PC-9 (cell line): ENCODE measurements around the gene TLDC2. TPM values are rescaled to one million over a fixed set of nuclear protein-coding genes. Genes with fewer than 3 reads are reported as not detected.
A peak's percentile ranks its signal among the peaks of the same experiment; 100 is the strongest.

ENCODE experiments used
- BruUV-seq: library from RNA; stranded (reverse); fragments of 400-500 nt; replicated peaks from 2 replicates; lab custom pipeline; 2021; lab: Mats Ljungman, UMichigan
- CTCF ChIA-PET: fragments of 300-600 bp; sonication (Branson Sonifier 250); formaldehyde crosslinking; loops from one replicate; lab custom pipeline; 2022; ENCODE audit warnings: antibody characterized with exemption; lab: Charles Lee
- POLR2A ChIA-PET: fragments of 300-600 bp; sonication (Branson Sonifier 250); formaldehyde crosslinking; loops from one replicate; lab custom pipeline; 2022; ENCODE audit warnings: antibody characterized with exemption; ENCODE audit not compliant: unreplicated experiment; lab: Charles Lee
- DNase-seq, 2 experiments: peaks; one replicate each; pipeline versions ENCODE4 v3.0.0 to v3.0.0-alpha.2; 2015 to 2022; ENCODE audit warnings: mixed read lengths in 1 of 2
- H2AFZ ChIP-seq: fragments of 200-600 bp; sonication (generic); 2 replicates; pipeline ENCODE4 v1.8.1; 2017; ENCODE audit warnings: antibody characterized with exemption
- H3F3A ChIP-seq: fragments of 200-600 bp; sonication (generic); 2 replicates; pipeline ENCODE4 v1.8.1; 2017; ENCODE audit warnings: antibody characterized with exemption, mild to moderate bottlenecking, low read depth; ENCODE audit not compliant: insufficient read depth
- H3K27ac ChIP-seq: fragments of 200-600 bp; sonication (generic); 2 replicates; pipeline ENCODE4 v1.6.1; 2016; ENCODE audit warnings: mixed run types
- H3K27me3 ChIP-seq: fragments of 200-600 bp; sonication (generic); 2 replicates; pipeline ENCODE4 v1.6.1; 2016; ENCODE audit warnings: low read depth, mixed run types; ENCODE audit not compliant: insufficient read depth
- H3K36me3 ChIP-seq: fragments of 200-600 bp; sonication (generic); 2 replicates; pipeline ENCODE4 v1.6.1; 2016; ENCODE audit warnings: low read depth, mixed run types
- H3K4me1 ChIP-seq: fragments of 200-600 bp; sonication (generic); replicated peaks from 2 replicates; pipeline ENCODE4 v1.6.1; 2016; ENCODE audit warnings: mixed run types; ENCODE audit not compliant: insufficient read depth
- H3K4me2 ChIP-seq: fragments of 200-600 bp; sonication (generic); 2 replicates; pipeline ENCODE4 v1.6.1; 2017; ENCODE audit warnings: mixed run types
- H3K4me3 ChIP-seq: fragments of 200-600 bp; sonication (generic); 2 replicates; pipeline ENCODE4 v1.6.1; 2016; ENCODE audit warnings: mixed run types
- H3K79me2 ChIP-seq: fragments of 200-600 bp; sonication (generic); 2 replicates; pipeline ENCODE4 v1.6.1; 2017; ENCODE audit warnings: low read depth, mixed run types
- H3K9me2 ChIP-seq: fragments of 200-600 bp; sonication (generic); 2 replicates; pipeline ENCODE4 v1.8.1; 2017; ENCODE audit warnings: mild to moderate bottlenecking; ENCODE audit not compliant: insufficient read depth
- H3K9me3 ChIP-seq: fragments of 200-600 bp; sonication (generic); 2 replicates; pipeline ENCODE4 v1.8.1; 2016; ENCODE audit warnings: low read depth; ENCODE audit not compliant: insufficient read depth
- H4K20me1 ChIP-seq: fragments of 200-600 bp; sonication (generic); 2 replicates; pipeline ENCODE4 v1.8.1; 2017; ENCODE audit not compliant: insufficient read depth
- EZH2 ChIP-seq: fragments of 200-600 bp; sonication (generic); IDR thresholded peaks from 2 replicates; pipeline ENCODE4 v1.8.0; 2017; ENCODE audit warnings: antibody characterized with exemption, low read depth
- intact Hi-C: fragments of 100-400 bp; cut with micrococcal nuclease; formaldehyde crosslinking; loops from one replicate; pipeline ENCODE4 v1.10.0; 2022; ENCODE audit not compliant: unreplicated experiment
- total RNA-seq: library from RNA; stranded (reverse); gene quantifications from 2 replicates; pipeline ENCODE4 v1.2.3, GENCODE V29; 2021
- TF ChIP-seq, protein P1 (sequence below): fragments of 200-600 bp; sonication (generic); conservative IDR thresholded peaks from 2 replicates; pipeline ENCODE4 v1.6.1; 2017; ENCODE audit warnings: mixed run types, antibody characterized with exemption, mild to moderate bottlenecking, moderate library complexity

Gene TLDC2
- total RNA-seq, 1 experiment from 2014 or later, result not detected

- no peaks in the 10 kb centered on the region; the same call in 1 of the 2 replicates for H4K20me1 ChIP-seq
- ChIA-PET POLR2A (interaction anchor here (0.6 to 0.8 kb wide), 4 partner anchors 27 to 710 kb away, joined by 3 to 4 read pairs (median 3); no protein-coding TSS in a partner anchor), CTCF (interaction anchor here (0.6 to 1.5 kb wide), 11 partner anchors 27 to 398 kb away, joined by 3 to 6 read pairs (median 3); no protein-coding TSS in a partner anchor)
- H3K9me3 ChIP-seq, result no peaks in the 10 kb centered on the region
- BruUV-seq, result no TSS peak
- no peak overlapping the region for H2AFZ ChIP-seq
- DNase-seq, result no peak
- H3K27me3 ChIP-seq, result no peaks in the 10 kb centered on the region
- H3K4me1 ChIP-seq, result 0 out of 2 replicates have a peak, but pooled peaks cover 12% of the 10 kb centered on the region
- peaks cover 13% of the 10 kb centered on the region; the same call in 1 of the 2 replicates for H3F3A ChIP-seq
- H3K4me3 ChIP-seq, result peak overlapping the region; percentile 54; the same call in 1 of the 2 replicates
- H3K36me3 ChIP-seq, result no peaks in the 10 kb centered on the region
- H3K79me2 ChIP-seq, result no peaks in the 10 kb centered on the region
- intact Hi-C loops, result loop anchor here (1.0 kb wide), 3 partner anchors 55 to 90 kb away; partner anchors contain the start of gene DSN1
- H3K27ac ChIP-seq, result no peak overlapping the region
- peak overlapping the region; percentile 66; the same call in 1 of the 2 replicates for H3K4me2 ChIP-seq
- no peak for TF ChIP-seq EZH2
- TF ChIP-seq, protein P1, sequence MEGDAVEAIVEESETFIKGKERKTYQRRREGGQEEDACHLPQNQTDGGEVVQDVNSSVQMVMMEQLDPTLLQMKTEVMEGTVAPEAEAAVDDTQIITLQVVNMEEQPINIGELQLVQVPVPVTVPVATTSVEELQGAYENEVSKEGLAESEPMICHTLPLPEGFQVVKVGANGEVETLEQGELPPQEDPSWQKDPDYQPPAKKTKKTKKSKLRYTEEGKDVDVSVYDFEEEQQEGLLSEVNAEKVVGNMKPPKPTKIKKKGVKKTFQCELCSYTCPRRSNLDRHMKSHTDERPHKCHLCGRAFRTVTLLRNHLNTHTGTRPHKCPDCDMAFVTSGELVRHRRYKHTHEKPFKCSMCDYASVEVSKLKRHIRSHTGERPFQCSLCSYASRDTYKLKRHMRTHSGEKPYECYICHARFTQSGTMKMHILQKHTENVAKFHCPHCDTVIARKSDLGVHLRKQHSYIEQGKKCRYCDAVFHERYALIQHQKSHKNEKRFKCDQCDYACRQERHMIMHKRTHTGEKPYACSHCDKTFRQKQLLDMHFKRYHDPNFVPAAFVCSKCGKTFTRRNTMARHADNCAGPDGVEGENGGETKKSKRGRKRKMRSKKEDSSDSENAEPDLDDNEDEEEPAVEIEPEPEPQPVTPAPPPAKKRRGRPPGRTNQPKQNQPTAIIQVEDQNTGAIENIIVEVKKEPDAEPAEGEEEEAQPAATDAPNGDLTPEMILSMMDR, result no peak
- no peaks in the 10 kb centered on the region for H3K9me2 ChIP-seq
These were observed 12.9 kb upstream of the TLDC2 start for GRCh38 chr20:36862857-36863668.

GRCh38 chr20:36865076-36865860 lies 10.7 kb upstream of the TLDC2 start:
- no peaks in the 10 kb centered on the region for H3K9me2 ChIP-seq
- no peaks in the 10 kb centered on the region for H3K27me3 ChIP-seq
- intact Hi-C loops, result no loop called here
- TF ChIP-seq EZH2, result no peak
- TF ChIP-seq, protein P1, result no peak
- POLR2A ChIA-PET, result no interaction called here
- H3K36me3 ChIP-seq, result no peaks in the 10 kb centered on the region
- peaks cover 7% of the 10 kb centered on the region; the same call in 1 of the 2 replicates for H3F3A ChIP-seq
- peak overlapping the region; percentile 82; the same call in 1 of the 2 replicates for H3K4me2 ChIP-seq
- no peak for DNase-seq
- 0 out of 2 replicates have a peak, but pooled peaks cover 12% of the 10 kb centered on the region for H3K4me1 ChIP-seq
- H3K9me3 ChIP-seq, result no peaks in the 10 kb centered on the region
- no peak overlapping the region for H3K4me3 ChIP-seq
- no peak overlapping the region for H3K27ac ChIP-seq
- no peak overlapping the region for H2AFZ ChIP-seq
- CTCF ChIA-PET, result interaction anchor here (0.5 to 0.7 kb wide), 4 partner anchors 17 to 1118 kb away, joined by 3 to 7 read pairs (median 4); no protein-coding TSS in a partner anchor
- no TSS peak for BruUV-seq
- no peaks in the 10 kb centered on the region for H3K79me2 ChIP-seq
- no peaks in the 10 kb centered on the region; the same call in 1 of the 2 replicates for H4K20me1 ChIP-seq

DNA sequence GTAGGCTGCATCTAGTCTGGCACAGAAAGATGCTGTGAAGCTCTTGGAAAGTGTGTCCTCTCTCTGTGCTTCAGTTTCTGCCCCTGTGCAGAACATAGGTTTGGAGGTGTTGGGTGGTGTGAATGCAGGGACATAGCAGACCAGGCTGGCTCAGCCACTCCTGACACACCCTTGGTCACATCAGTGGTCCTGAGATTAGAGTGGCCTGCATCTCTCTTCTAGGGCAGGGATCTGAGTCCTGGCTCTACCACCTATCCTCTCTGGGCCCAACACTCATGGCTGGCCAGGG lies 10.1 kb upstream of the TLDC2 start:
- 0 out of 2 replicates have a peak, but pooled peaks cover 12% of the 10 kb centered on the region for H3K4me1 ChIP-seq
- POLR2A ChIA-PET, result no interaction called here
- H3K4me2 ChIP-seq, result no peak overlapping the region
- H3K9me3 ChIP-seq, result no peaks in the 10 kb centered on the region
- H3F3A ChIP-seq, result peaks cover 7% of the 10 kb centered on the region; the same call in 1 of the 2 replicates
- H3K36me3 ChIP-seq, result no peaks in the 10 kb centered on the region
- no peak overlapping the region for H2AFZ ChIP-seq
- intact Hi-C loops, result no loop called here
- CTCF ChIA-PET, result interaction anchor here (0.6 to 0.7 kb wide), 2 partner anchors 16 to 1118 kb away, joined by 3 to 7 read pairs; no protein-coding TSS in a partner anchor
- no peak for DNase-seq
- H4K20me1 ChIP-seq, result no peaks in the 10 kb centered on the region; the same call in 1 of the 2 replicates
- no peak for TF ChIP-seq EZH2
- TF ChIP-seq, protein P1, result no peak
- H3K27me3 ChIP-seq, result no peaks in the 10 kb centered on the region
- BruUV-seq, result no TSS peak
- H3K27ac ChIP-seq, result no peak overlapping the region
- no peak overlapping the region for H3K4me3 ChIP-seq
- H3K9me2 ChIP-seq, result no peaks in the 10 kb centered on the region
- H3K79me2 ChIP-seq, result no peaks in the 10 kb centered on the region
